Activated T-cell treated with anti-CD3 and anti-CD28 coated beads, Interleukin-2, amount 50 U/mL, for 72 hours (primary cell): ENCODE results near the gene MAFG. TPM values are rescaled to one million over a fixed set of nuclear protein-coding genes. Genes with fewer than 3 reads are reported as not detected.

Experiments used
- ATAC-seq, 2 donors: fragments of 150-1000 bp; cut with Tn5 transposase; replicated peaks in 1 of 2; 2 replicates each; pipeline ENCODE4 v1.10.0; 2021; ENCODE audit warnings: moderate library complexity in 2 of 2, mild to moderate bottlenecking in 1 of 2
- DNase-seq, 2 donors: peaks; one replicate each; pipeline ENCODE4 v3.0.0; 2021 to 2022; ENCODE audit warnings: mixed read lengths in 1 of 2
- H3K27ac Mint-ChIP-seq: one replicate; pipeline ENCODE4 v1.8.0; 2022; ENCODE audit warnings: mild to moderate bottlenecking, moderate library complexity, mixed read lengths
- H3K27me3 Mint-ChIP-seq: one replicate; pipeline ENCODE4 v1.8.0; 2022; ENCODE audit warnings: low read depth, mixed read lengths
- H3K36me3 Mint-ChIP-seq, 2 donors: one replicate each; pipeline ENCODE4 v1.8.0; 2022; ENCODE audit warnings: mixed read lengths in 2 of 2, mild to moderate bottlenecking in 1 of 2; ENCODE audit not compliant: insufficient read depth in 2 of 2
- H3K4me1 Mint-ChIP-seq: one replicate; pipeline ENCODE4 v1.8.0; 2022; ENCODE audit warnings: low read depth, mixed read lengths
- H3K4me3 Mint-ChIP-seq, 2 donors: one replicate each; pipeline ENCODE4 v1.8.0; 2022; ENCODE audit warnings: mild to moderate bottlenecking in 2 of 2, mixed read lengths in 2 of 2, moderate library complexity in 2 of 2
- H3K9me3 Mint-ChIP-seq, 2 donors: one replicate each; pipeline ENCODE4 v1.8.0; 2022; ENCODE audit warnings: mixed read lengths in 2 of 2
- total RNA-seq, 2 donors: library from RNA; stranded (reverse); gene quantifications; one replicate each; pipeline ENCODE4 v1.2.3, GENCODE V29; 2022

The MAFG gene
- total RNA-seq, 2 donors from 2014 or later = 41.5 to 44.7 TPM

DNA sequence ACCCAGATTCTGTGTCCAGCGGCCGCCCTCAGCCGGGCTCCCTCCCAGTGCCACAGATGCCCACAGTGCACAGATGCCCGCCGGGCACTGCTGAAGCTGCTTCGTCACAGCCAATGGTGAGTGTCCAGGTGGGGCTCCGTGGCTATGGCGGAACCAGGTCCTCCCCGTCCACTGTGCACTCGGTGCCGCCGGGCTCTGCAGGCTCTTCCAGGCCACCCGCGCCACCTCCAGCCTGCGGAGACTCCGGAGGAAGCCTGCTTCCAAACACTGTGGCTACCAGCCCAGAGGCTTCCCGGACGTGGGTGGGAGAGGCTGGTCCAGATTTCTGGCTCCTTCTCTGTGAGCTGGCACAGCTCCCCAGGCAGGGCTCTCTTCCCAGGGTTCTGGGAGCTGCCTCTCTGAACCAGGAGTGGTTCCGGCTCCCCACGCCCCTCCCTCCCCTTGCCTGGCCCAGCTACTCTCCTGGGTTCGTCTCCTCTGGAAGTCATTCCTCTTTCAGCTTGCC, 12.4 kb upstream of the MAFG start:
- DNase-seq = no peak
- ATAC-seq = no peak
- H3K27me3 Mint-ChIP-seq = no peaks in the 10 kb centered on the region
- no peak overlapping the region for H3K4me3 Mint-ChIP-seq
- peaks cover 0 to 6% of the 10 kb centered on the region in 2 donors for H3K36me3 Mint-ChIP-seq
- H3K27ac Mint-ChIP-seq = no peak overlapping the region
- peaks cover 30% of the 10 kb centered on the region for H3K4me1 Mint-ChIP-seq
- no peaks in the 10 kb centered on the region for H3K9me3 Mint-ChIP-seq

DNA sequence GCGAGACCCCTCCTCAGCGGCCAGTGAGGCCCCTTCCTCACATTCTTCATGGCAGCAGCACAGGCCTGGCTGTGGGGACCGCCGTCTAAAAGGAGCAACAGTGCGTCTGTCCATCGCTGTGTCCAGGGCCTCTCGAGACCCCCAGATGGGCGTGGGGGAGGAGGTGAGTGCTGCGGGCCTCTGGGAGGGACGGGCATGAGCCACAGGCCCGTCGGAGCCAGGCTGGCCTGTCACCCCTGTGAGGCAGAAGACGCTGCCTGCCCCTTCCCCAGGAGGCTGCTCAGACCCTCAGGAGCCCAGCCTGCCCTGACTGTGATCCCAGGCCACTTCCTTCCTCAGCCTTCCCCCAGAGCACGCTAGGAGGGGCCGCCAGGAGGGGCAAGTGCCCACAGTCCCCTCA, 11.7 kb upstream of the MAFG start:
- H3K4me1 Mint-ChIP-seq = peaks cover 31% of the 10 kb centered on the region
- ATAC-seq = no peak
- H3K36me3 Mint-ChIP-seq = peaks cover 0 to 6% of the 10 kb centered on the region in 2 donors
- no peak overlapping the region for H3K4me3 Mint-ChIP-seq
- DNase-seq = no peak
- no peaks in the 10 kb centered on the region for H3K9me3 Mint-ChIP-seq
- no peaks in the 10 kb centered on the region for H3K27me3 Mint-ChIP-seq
- H3K27ac Mint-ChIP-seq = no peak overlapping the region

DNA sequence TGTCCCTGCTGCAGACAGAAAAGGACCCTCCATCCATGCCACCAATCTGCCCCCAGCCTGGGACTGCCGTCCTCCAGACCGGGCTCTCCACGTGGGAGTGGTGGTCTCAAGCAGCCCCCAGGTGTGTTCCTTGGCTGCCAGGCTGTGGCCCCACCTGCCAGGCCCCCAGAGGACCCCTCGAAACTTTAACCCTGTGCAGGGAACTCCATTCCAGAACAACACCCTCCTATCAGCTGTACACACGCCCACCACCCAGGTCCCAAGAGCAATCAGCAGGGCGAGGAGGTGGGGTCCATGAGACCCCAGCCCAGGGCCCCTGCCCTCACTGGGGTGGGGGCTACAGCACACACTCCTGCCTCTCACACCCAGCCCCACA, 8.2 kb upstream of the MAFG start:
- no peak overlapping the region for H3K27ac Mint-ChIP-seq
- H3K4me1 Mint-ChIP-seq = peaks cover 52% of the 10 kb centered on the region
- no peak for DNase-seq
- H3K9me3 Mint-ChIP-seq = no peaks in the 10 kb centered on the region
- peaks cover 0 to 15% of the 10 kb centered on the region in 2 donors for H3K36me3 Mint-ChIP-seq
- peak overlapping the region; percentile 85 to 90 for H3K4me3 Mint-ChIP-seq
- H3K27me3 Mint-ChIP-seq = no peaks in the 10 kb centered on the region
- no peak for ATAC-seq

DNA sequence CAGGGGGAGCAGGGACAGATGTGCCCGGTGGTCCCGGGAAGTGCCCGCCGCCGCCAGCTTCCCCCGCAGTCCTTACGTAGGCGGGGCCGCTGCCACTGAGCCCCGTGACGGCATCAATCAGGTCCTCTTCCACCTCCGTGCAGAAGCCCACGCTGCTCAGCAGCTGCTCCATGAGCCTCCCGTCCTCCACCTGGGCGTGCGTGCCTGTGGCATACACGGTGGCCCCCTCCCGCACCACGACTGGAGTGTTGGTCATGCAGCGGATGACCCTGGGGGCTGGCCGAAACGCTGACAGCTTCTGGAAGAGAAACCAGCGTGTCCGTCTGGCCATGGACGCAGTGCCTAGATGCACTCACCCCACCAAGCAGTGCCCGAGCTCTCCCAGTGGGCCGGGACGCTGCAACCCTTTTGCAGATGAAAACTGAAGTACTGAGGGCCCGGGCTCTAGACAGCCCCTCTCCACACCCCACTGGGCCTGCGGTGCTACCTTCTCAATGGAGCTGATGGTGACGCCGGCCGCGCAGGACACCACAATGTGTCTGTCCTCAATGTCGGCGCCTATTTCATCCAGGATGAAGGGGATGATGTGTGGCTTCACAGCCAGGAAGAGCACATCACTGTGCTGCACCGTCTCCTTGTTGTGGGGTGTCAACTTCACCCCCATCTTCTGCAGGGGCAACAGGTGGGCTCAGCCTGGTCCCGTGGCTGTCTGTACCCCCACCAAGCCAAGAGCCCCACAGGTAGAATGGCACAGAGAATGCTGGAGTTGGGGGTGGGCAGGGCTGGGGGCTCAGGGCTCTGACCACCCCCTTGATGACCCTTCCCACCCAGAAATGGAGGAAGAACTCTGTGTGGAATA, 7.5 kb upstream of the MAFG start:
- DNase-seq = no peak
- no peak overlapping the region for H3K27ac Mint-ChIP-seq
- H3K36me3 Mint-ChIP-seq = peaks cover 0 to 15% of the 10 kb centered on the region in 2 donors

DNA sequence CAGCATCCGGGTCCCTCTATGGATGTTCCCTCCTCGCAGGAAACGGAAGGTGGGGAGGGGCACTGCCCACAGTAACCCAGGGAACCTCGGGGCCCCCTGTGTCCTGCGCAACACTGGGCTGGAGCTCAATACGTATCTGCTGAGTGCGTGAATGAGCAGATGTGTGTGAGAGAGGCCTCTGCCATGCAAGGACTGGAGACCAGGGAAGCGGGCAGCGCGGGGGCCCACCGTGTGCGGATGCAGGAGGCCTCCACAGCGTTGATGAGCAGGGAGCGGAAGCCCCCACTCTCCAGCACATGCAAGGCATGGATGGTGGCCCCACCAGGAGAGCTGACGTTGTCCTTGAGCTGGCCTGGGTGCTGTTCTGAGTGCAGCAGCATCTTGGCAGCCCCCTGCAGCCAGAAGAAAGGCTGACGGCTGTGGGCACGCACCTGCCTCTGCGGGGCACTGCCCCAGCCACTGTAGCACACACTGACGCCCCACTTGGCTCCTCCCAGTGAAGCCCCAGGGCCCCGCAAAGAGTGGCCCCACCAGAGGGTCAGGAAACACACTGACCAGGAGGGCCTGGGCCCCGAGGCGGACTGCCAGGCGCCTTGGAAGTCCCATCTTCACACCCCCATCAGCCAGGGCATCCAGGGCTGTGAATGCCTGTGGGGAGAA, 6.7 kb upstream of the MAFG start:
- H3K4me1 Mint-ChIP-seq = peaks cover 54% of the 10 kb centered on the region
- ATAC-seq = no peak
- no peaks in the 10 kb centered on the region for H3K27me3 Mint-ChIP-seq
- H3K27ac Mint-ChIP-seq = no peak overlapping the region
- no peaks in the 10 kb centered on the region for H3K9me3 Mint-ChIP-seq
- DNase-seq = no peak
- H3K36me3 Mint-ChIP-seq = peaks cover 0 to 15% of the 10 kb centered on the region in 2 donors
- peak overlapping the region; percentile 29 to 35 for H3K4me3 Mint-ChIP-seq

More for the DNA sequence above, 7.5 kb upstream of the MAFG start:
- ATAC-seq = no peak
- H3K27me3 Mint-ChIP-seq = no peaks in the 10 kb centered on the region
- H3K9me3 Mint-ChIP-seq = no peaks in the 10 kb centered on the region
- H3K4me1 Mint-ChIP-seq = peaks cover 54% of the 10 kb centered on the region
- H3K4me3 Mint-ChIP-seq = peak overlapping the region; percentile 85 to 90

DNA sequence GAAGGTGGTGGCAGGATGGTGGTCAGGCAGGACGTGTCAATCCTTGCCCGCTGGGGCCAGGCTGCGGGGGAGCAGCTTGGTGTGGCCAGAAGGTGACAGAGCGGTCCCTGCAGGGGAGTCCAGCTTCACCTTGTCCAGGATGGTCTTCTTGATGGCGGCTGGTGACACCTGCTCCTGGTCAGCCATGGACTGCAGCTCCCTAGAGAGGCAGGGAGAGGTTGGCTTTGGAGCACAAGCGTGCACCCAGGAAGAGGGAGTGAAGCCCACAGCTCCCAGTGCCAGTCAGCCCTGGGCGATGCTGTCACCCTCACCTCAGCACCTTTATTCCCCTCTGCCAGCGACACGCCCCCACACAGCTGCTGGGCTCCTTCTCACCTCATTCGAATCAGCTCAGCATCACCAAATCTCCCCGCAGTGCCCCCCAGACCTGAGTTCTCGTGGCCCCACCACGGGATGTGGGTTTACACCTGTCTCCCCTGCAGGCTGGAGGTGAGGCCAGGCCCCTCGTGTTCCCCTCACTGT, 5.7 kb upstream of the MAFG start:
- Mint-ChIP-seq H3K4me3 (no peak overlapping the region), H3K4me1 (peaks cover 54% of the 10 kb centered on the region), H3K27ac (no peak overlapping the region), H3K27me3 (no peaks in the 10 kb centered on the region), H3K36me3 (peaks cover 0 to 15% of the 10 kb centered on the region in 2 donors), H3K9me3 (no peaks in the 10 kb centered on the region)
- DNase-seq (no peak), ATAC-seq (no peak)

DNA sequence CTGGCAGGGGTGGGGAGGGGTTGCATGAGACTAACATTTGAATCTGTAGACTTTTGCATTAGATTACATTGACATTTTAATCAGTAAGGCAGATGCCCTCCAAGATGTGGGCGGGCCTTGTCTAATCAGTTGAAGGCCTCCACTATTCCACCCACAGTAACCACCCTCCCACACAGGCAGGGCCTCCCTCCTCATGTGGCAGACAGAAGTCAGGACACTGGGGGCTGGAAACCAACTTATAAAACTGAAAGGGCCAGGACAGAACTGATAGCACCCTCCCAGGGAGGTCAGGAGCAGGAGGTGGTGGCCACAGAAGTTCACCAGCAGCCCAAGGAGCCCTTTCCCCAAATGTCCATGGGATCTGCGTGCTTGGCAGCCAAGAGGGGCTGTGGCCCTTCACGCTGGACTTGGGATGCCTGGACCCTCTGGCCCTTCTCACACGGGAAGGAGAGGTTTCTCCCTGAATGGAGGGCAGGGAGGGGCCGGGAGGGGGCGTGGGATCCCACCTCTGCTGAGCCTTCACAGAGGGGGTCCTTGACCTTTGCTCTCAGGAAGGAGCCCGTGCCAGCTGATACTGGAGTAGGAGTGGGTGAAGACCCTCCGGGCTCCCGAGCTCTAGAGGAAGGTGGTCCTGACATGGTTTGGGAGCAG, 4.9 kb upstream of the MAFG start:
- peaks cover 2 to 15% of the 10 kb centered on the region in 2 donors for H3K36me3 Mint-ChIP-seq
- no peak overlapping the region for H3K27ac Mint-ChIP-seq
- ATAC-seq (no peak), DNase-seq (no peak)
- H3K9me3 Mint-ChIP-seq = no peaks in the 10 kb centered on the region
- H3K4me1 Mint-ChIP-seq = peaks cover 46% of the 10 kb centered on the region
- H3K27me3 Mint-ChIP-seq = no peaks in the 10 kb centered on the region
- H3K4me3 Mint-ChIP-seq = no peak overlapping the region

DNA sequence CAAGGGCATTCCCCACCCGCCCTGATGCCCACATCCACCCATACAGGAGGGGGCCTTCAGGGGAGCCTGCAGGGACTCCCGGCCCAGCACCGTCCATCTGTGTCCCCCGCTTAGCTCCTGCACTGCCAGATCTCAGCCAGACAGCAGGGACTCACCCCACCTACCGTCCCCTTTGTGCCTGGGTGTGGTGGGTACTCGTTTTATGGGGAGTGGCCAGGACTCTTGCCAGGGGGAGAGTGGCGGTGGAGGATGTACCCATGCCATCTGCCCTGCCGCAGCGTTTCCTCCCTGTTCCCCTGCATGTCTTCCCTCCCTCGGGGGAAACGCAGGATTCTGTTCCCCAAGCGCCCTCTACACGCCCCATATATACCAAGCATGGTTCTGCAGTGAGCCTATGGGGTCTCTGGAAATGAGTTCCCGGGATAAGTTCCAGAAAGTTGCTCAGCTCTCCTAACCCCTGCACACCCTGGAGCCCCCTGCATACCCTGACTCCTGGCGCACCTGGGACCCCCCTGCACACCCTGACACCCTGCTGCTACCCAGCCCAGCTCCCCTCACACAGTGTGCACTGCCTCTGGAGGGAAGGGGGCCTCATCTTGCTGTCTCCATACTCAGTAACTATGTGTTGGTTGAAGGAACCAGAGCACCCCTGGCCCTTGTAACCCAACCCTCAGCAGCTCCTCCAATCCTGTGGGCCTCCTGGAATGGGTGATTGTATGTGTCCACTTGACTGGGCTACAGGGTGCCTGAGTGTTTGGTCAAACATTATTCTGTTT, 4.2 kb upstream of the MAFG start:
- Mint-ChIP-seq H3K4me3 (no peak overlapping the region), H3K4me1 (peaks cover 45% of the 10 kb centered on the region), H3K9me3 (no peaks in the 10 kb centered on the region), H3K27me3 (no peaks in the 10 kb centered on the region), H3K36me3 (peaks cover 2 to 15% of the 10 kb centered on the region in 2 donors), H3K27ac (no peak overlapping the region)
- ATAC-seq = no peak
- no peak for DNase-seq

DNA sequence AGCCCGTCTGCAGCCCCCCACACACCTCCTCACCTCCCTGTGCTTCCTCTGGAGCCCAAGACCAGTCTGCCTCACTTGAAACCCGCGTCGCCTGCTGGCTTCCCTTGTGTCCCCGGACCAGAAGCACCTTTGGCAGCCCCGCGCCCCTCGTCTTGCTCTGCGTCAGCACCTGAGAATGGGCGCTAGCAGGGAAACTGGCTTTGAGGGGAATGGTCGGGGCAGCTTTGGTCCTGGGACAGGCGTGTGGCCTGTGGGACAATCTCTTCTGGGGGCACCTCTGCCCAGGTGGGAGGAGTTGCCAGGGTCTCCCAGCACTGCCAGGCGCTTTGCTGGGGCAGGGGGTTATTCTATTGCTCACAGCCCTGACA, 3.6 kb upstream of the MAFG start:
- Mint-ChIP-seq H3K4me3 (no peak overlapping the region), H3K27me3 (no peaks in the 10 kb centered on the region), H3K36me3 (peaks cover 2 to 15% of the 10 kb centered on the region in 2 donors), H3K27ac (no peak overlapping the region), H3K9me3 (no peaks in the 10 kb centered on the region), H3K4me1 (peaks cover 46% of the 10 kb centered on the region)
- ATAC-seq (no peak), DNase-seq (no peak)

DNA sequence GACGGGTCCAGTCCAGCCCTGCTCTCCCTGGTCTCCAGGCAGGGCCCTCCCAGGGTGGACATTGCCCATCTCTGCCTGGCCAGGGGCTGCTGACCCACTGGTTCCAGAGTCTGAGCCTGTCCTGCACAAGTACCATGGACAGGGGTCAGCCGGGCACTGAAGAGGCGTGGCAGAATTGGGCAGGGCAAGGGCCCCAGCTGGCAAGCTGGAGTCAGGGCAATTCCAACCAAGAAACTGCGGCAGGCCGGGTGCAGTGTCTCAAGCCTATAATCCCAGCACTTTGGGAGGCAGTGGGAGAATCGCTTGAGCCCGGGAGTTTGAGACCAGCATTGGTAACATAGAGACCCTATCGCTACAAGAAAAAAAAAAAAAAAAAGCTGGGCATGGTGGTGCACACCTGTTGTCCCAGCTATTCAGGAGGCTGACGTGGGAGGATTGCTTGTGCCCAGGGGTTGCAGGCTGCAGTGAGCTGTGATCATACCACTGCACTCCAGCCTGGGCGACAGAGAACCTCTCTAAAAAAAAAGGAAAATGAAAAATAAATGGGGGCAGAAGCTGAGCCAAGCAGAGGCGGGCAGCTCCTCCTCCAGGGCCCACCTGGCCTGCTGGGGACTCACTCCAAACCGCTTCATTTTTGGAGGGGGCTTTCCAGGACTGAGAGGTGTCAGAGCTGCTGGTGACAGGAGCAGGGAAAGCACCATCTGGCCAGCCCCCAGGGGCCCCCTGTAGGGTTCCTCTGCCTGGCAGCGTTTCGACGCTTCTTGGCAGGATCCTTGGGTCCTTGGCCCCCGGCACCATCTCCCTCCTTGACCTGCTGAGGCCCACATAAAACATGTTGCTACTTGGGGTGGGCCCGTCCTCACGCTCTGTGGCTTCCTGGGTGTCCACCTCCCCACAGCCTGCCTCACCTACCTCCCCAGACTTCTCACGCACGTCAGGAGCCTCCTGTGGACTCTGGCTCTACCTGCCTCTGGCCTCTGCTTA, 2.9 kb upstream of the MAFG start:
- no peak for ATAC-seq
- no peak overlapping the region for H3K27ac Mint-ChIP-seq

DNA sequence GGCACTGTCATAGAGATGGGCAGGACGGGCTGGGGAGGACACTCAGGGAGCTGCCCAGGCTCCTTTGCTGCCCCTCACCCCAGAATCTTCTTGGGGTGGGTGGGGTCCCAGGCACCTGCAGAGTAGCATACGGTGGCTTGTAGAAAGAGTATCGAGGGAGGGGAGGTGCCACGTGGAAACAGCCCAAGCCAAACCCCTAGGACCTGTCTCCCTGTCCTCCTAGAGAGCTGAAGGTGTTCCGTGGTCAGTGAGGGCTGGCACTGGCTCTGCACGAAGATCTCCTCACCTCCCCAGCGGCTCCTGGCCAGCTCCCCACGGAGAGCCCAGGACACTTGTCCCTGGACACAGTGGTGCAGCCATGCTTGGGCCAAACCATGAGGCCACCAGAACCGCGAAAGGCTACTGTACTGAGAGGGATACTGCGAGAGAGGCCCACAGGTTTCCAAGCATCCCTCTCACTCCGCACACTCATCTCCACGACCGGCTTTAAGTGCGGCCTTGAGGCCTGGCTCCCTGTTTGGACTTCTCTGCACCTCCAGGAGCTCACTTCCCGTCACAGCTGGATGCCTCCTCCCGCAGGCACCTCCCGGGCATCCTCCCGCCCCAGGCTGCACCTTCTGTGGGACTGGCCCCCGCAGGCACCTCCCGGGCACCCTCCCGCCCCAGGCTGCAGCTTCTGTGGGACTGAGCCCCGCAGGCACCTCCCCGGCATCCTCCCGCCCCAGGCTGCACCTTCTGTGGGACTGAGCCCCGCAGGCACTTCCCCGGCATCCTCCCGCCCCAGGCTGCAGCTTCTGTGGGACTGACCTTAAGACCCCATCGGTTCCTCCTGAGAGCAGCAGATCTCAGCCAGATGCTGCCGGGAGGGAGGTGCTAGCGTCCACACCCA, 2.0 kb upstream of the MAFG start:
- Mint-ChIP-seq H3K9me3 (no peaks in the 10 kb centered on the region), H3K27ac (no peak overlapping the region)

More for the DNA sequence above, 2.9 kb upstream of the MAFG start:
- H3K4me3 Mint-ChIP-seq = peak overlapping the region in 1 of 2 donors; percentile 36
- H3K9me3 Mint-ChIP-seq = no peaks in the 10 kb centered on the region
- no peak for DNase-seq
- peaks cover 46% of the 10 kb centered on the region for H3K4me1 Mint-ChIP-seq
- H3K27me3 Mint-ChIP-seq = no peaks in the 10 kb centered on the region
- peaks cover 2 to 9% of the 10 kb centered on the region in 2 donors for H3K36me3 Mint-ChIP-seq

More for the DNA sequence above, 2.0 kb upstream of the MAFG start:
- H3K36me3 Mint-ChIP-seq = peaks cover 2 to 9% of the 10 kb centered on the region in 2 donors
- DNase-seq (no peak), ATAC-seq (no peak)
- H3K4me1 Mint-ChIP-seq = peaks cover 45% of the 10 kb centered on the region
- H3K4me3 Mint-ChIP-seq = peak overlapping the region; percentile 58 to 77
- H3K27me3 Mint-ChIP-seq = no peaks in the 10 kb centered on the region
